Fibroblast of lung (primary cell): Measurements from ENCODE around the gene SART3.

Source experiments
- EZH2 ChIP-seq: IDR thresholded peaks from 2 replicates; pipeline ENCODE4 v1.5.1; 2012; ENCODE audit warnings: low read length, control low read depth, mild to moderate bottlenecking; ENCODE audit errors: missing control alignments
- TF ChIP-seq, protein P1 (sequence below), 2 donors: IDR thresholded peaks in 1 of 2; conservative IDR thresholded peaks in 1 of 2; 1 replicate in 1 of 2; 2 replicates in 1 of 2; pipeline ENCODE4 v1.5.1; 2011 to 2012; ENCODE audit warnings: low read length in 2 of 2, control low read depth in 1 of 2, inconsistent platforms in 1 of 2, low read depth in 1 of 2, mild to moderate bottlenecking in 1 of 2

DNA sequence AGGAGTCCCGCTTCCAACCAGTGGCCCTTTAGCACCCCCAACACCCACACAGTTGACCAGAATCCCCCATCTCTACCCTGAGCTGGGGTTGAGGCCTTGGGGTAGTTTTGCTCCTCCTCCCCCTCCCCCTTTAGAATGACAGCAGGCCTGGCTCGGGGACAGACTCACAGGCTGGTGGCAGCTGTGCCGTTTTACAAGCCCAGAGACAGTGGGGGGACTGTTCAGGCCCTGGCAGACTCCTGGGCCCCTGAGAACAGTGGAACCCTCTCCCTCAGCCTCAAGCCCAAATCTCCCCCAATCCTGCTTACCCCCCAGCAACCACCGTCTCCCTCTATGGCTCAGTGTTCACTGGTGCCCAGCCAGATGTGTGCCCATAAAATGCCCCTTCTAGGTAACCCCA, 26.9 kb upstream of the SART3 start:
- TF ChIP-seq, protein P1, sequence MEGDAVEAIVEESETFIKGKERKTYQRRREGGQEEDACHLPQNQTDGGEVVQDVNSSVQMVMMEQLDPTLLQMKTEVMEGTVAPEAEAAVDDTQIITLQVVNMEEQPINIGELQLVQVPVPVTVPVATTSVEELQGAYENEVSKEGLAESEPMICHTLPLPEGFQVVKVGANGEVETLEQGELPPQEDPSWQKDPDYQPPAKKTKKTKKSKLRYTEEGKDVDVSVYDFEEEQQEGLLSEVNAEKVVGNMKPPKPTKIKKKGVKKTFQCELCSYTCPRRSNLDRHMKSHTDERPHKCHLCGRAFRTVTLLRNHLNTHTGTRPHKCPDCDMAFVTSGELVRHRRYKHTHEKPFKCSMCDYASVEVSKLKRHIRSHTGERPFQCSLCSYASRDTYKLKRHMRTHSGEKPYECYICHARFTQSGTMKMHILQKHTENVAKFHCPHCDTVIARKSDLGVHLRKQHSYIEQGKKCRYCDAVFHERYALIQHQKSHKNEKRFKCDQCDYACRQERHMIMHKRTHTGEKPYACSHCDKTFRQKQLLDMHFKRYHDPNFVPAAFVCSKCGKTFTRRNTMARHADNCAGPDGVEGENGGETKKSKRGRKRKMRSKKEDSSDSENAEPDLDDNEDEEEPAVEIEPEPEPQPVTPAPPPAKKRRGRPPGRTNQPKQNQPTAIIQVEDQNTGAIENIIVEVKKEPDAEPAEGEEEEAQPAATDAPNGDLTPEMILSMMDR (conservative IDR thresholded peaks at IDR 0.05 in 1 of 2, IDR thresholded peaks at IDR 0.05 in 1 of 2; ENCODE audit: low read depth in 1 of 2, low read length in 2 of 2) = no peak
- no peak for TF ChIP-seq EZH2
